ENCODE data around the gene RARRES2. TPM values are rescaled to one million over a fixed set of nuclear protein-coding genes. Genes with fewer than 3 reads are reported as not detected.
A peak's percentile ranks its signal among the peaks of the same experiment; 100 is the strongest.
"Not testable (repeated sequence)": the region's sequence is repeated elsewhere in the genome, so short reads cannot be mapped to it uniquely, and the experiment has no call there.

The RARRES2 gene
- total RNA-seq, 2 experiments from 2014 or later, result not detected

GRCh38 chr7:150325110-150325611 is 16.3 kb downstream of the RARRES2 start:
- H3K36me3 Mint-ChIP-seq, result peaks cover 12% of the 10 kb centered on the region
- POLR2A ChIA-PET, result no interaction called here

DNA sequence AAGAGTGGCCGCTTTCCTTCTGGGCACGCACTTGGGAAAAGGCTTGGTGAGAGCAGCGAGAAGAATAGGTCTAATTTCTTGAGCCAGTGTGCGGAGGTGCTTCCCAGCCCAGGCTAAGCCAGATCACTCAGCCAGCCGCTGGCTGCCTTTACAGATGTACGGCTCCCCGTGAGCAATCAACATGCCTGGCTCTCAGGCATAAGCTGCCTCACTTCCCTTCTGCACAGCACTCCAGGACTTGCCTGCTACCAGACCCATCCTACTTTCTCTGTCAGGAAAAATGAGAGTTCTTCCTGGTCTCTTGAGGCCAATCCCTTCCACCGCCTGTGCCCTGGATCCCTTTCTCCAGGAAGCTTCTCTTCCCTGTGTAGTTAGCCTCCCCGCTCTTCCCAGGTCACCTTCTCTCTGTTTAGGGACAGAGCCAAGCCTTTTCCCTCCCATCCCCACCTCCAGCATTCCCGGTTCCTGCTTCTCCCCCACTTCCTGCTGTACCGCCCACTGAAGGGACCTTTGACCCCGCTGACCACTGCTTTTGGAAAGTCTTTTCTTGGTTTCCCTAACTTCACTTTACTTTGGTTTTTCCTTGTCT is 17.0 kb downstream of the RARRES2 start:
- H3K36me3 Mint-ChIP-seq, result peaks cover 12% of the 10 kb centered on the region
- H3K4me3 Mint-ChIP-seq, result peak overlapping the region; percentile 99
- no peak for DNase-seq
- no peaks in the 10 kb centered on the region for H3K27me3 Mint-ChIP-seq
- peak overlapping the region; percentile 98 for H3K27ac Mint-ChIP-seq
- peaks cover 21% of the 10 kb centered on the region for H3K4me1 Mint-ChIP-seq
- POLR2A ChIA-PET, result interaction anchor here (1.4 to 1.6 kb wide), 4 partner anchors 44 to 431 kb away, joined by 3 to 9 read pairs (median 4); partner anchors contain the start of gene REPIN1
- no peak for ATAC-seq (ENCODE audit: low read depth)
- H3K9me3 Mint-ChIP-seq, result no peaks in the 10 kb centered on the region

More at GRCh38 chr7:150325110-150325611, 16.3 kb downstream of the RARRES2 start:
- peak overlapping the region; percentile 98 for H3K27ac Mint-ChIP-seq
- peak overlapping the region; percentile 99 for H3K4me3 Mint-ChIP-seq
- no peak for DNase-seq
- H3K4me1 Mint-ChIP-seq, result peaks cover 21% of the 10 kb centered on the region
- no peaks in the 10 kb centered on the region for H3K27me3 Mint-ChIP-seq
- ATAC-seq (ENCODE audit: low read depth), result no peak
- H3K9me3 Mint-ChIP-seq, result no peaks in the 10 kb centered on the region

DNA sequence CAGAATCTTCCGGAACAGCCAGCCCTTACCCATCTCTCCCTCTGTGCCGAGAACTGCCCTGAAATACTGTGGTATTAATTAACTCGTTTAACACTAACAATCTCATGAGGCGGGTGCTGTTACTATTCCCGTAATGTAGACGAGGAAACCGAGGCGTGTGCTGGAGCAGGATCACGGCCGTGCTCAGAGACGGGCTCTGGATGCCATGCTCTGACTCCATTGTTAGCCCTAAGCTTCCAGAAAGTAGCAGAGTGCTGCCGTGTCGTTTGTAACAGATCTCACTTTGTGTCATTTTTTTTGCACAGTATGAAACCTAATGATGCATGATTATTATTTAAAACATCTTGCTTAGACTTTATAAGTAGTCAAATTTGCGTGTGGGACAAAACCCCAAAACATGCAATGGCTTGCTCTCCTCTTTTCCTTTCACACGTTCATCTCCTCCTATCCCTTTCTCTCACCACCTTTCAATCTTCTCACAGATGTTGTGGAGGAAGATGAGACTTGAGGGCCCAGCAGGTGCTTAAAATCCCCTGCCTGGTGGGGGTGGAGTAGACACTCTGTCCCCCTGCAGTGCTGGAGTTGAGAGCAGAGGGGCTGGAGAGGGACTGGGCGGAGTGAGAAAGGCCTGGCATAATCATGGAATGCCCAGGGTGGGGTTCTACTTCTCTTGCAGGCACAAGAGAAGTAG is 17.6 kb downstream of the RARRES2 start:
- H3K4me1 Mint-ChIP-seq, result peaks cover 21% of the 10 kb centered on the region
- H3K27ac Mint-ChIP-seq, result peak overlapping the region; percentile 98
- no peaks in the 10 kb centered on the region for H3K27me3 Mint-ChIP-seq
- POLR2A ChIA-PET, result interaction anchor here (1.0 to 1.8 kb wide), 6 partner anchors 10 to 432 kb away, joined by 3 to 10 read pairs (median 4); partner anchors contain the start of gene REPIN1
- peaks cover 12% of the 10 kb centered on the region for H3K36me3 Mint-ChIP-seq
- H3K9me3 Mint-ChIP-seq, result no peaks in the 10 kb centered on the region
- ATAC-seq (ENCODE audit: low read depth) (peak; percentile 32), DNase-seq (no peak)
- H3K4me3 Mint-ChIP-seq, result peak overlapping the region; percentile 99

DNA sequence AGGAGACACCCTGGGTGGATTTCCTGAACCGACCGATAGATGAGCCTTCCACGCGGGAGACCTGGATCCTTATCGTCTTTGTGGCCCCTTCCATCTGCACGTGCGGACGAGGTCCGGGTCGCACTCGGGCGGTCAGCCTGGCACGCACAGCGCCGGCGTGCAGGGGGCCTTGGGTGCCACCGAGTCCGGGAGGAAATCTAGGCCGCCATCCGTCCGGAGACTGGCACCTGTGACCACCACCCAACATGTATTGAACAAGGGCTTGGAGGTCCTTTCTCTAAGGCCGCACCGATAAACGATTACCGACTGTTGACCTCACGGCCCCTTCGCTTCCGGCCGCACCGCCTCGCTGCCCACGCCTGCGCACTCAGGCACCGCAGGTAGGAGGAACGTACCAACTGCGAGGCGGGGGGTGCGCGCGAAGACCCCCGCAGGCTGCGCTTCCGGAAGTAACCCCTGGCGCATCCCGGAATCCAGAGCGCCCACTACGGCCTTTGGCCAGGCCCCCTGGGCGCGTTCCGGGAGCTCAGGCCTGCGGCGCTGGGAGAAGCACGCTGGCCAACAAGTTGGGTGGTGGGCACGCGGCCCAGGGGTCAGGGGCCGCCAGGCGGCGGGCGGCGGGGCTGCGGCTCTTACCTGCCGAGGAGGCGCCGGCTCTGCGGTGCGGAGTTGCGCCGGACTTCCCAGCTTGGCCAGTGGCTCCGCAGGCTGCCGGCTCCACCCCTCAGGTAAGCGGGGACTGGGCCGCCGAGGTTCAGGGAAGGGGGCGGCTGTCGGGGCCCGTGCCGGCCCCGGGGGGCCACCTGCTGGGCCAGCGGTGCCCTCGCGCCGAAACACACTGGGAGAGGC is 18.4 kb downstream of the RARRES2 start, which contains the start of the genes ACTR3C and LRRC61:
ACTR3C (minus strand) TSS at position 713 of the 849 bp plus-strand sequence. CDS start 28,249 bp downstream, outside the sequence.
LRRC61 (plus strand) TSS at position 523 of the 849 bp plus-strand sequence. CDS start 13,507 bp downstream, outside the sequence.
- no peaks in the 10 kb centered on the region for H3K9me3 Mint-ChIP-seq
- peaks cover 12% of the 10 kb centered on the region for H3K36me3 Mint-ChIP-seq

GRCh38 chr7:150322114-150322832 is 19.2 kb downstream of the RARRES2 start:
- Mint-ChIP-seq H3K4me1 (peaks cover 21% of the 10 kb centered on the region), H3K4me3 (peak overlapping the region; percentile 99), H3K27ac (peak overlapping the region; percentile 99), H3K27me3 (no peaks in the 10 kb centered on the region), H3K36me3 (peaks cover 14% of the 10 kb centered on the region), H3K9me3 (no peaks in the 10 kb centered on the region)
- peak; percentile 67 for ATAC-seq (ENCODE audit: low read depth)
- POLR2A ChIA-PET, result interaction anchor here (0.6 to 1.8 kb wide), 3 partner anchors 8 to 1212 kb away, joined by 3 to 10 read pairs (median 3); partner anchors contain the start of gene GIMAP8
- peak; percentile 52 for DNase-seq

More for the DNA sequence above, 18.4 kb downstream of the RARRES2 start, which contains the start of the genes ACTR3C and LRRC61:
- POLR2A ChIA-PET, result interaction anchor here (0.6 to 1.8 kb wide), 7 partner anchors 9 to 1211 kb away, joined by 3 to 10 read pairs (median 4); partner anchors contain the start of gene REPIN1
- Mint-ChIP-seq H3K4me3 (peak within 1 kb of the TSS; percentile 99), H3K4me1 (peaks cover 21% of the 10 kb centered on the region), H3K27ac (peak within 1 kb of the TSS; percentile 99), H3K27me3 (no peaks in the 10 kb centered on the region)
- ATAC-seq (ENCODE audit: low read depth) (peak; percentile 63), DNase-seq (peak; percentile 81)

GRCh38 chr7:150321788-150322113 is 19.7 kb downstream of the RARRES2 start:
- Mint-ChIP-seq H3K27me3 (no peaks in the 10 kb centered on the region), H3K9me3 (no peaks in the 10 kb centered on the region), H3K4me1 (peaks cover 21% of the 10 kb centered on the region), H3K27ac (peak overlapping the region; percentile 99), H3K36me3 (peaks cover 14% of the 10 kb centered on the region), H3K4me3 (peak overlapping the region; percentile 99)
- POLR2A ChIA-PET, result interaction anchor here (1.0 kb wide), 1 partner anchor 129 kb away, joined by 3 read pairs; the partner anchor contains the start of gene GIMAP8
- ATAC-seq (ENCODE audit: low read depth) (no peak), DNase-seq (no peak)

DNA sequence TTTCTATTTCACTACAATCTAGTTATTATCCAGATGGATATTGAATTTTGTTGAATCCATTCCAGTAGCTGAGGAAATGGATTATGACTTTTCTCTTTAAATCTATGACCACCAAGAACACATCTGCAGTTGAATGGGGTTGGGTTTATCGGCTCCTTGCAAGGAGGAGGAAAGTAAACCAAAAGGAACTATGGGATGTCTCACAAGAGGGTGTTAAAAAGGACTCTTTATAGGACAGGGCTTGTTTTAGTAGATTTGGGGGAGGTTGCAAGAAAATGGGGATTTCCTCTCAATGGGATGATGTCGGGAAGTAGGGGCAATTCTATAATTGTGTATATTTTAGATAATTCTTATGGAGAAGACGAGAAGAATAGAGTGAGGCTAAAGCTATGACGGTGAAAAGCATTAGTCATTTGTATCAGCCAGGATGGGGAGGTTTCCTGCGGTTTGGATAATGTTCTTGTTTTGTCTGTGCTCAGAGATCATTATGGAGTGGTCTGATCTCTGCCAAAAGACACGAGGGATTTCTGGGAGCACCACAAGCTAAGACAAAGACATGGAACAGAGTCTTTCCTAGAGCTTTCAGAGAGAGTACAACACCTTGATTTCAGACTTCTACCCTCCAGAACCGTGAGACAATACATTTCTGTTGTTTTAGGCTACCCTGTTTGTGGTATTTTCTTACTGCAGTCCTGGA is 23.5 kb downstream of the RARRES2 start:
- no peak for ATAC-seq (ENCODE audit: low read depth)
- Mint-ChIP-seq H3K4me1 (peaks cover 7% of the 10 kb centered on the region), H3K4me3 (no peak overlapping the region), H3K36me3 (peaks cover 6% of the 10 kb centered on the region), H3K27me3 (no peaks in the 10 kb centered on the region), H3K9me3 (no peaks in the 10 kb centered on the region), H3K27ac (no peak overlapping the region)
- no peak for DNase-seq
- POLR2A ChIA-PET, result no interaction called here

GRCh38 chr7:150316987-150317386 is 24.4 kb downstream of the RARRES2 start:
- H3K27me3 Mint-ChIP-seq; H3K4me1 Mint-ChIP-seq; DNase-seq; POLR2A ChIA-PET; H3K9me3 Mint-ChIP-seq; H3K36me3 Mint-ChIP-seq; H3K27ac Mint-ChIP-seq; ATAC-seq (ENCODE audit: low read depth); H3K4me3 Mint-ChIP-seq: not testable (repeated sequence)

- Mint-ChIP-seq H3K9me3 (no peaks in the 10 kb centered on the region), H3K27ac (no peak overlapping the region), H3K36me3 (peaks cover 4% of the 10 kb centered on the region), H3K4me3 (no peak overlapping the region), H3K4me1 (no peaks in the 10 kb centered on the region), H3K27me3 (no peaks in the 10 kb centered on the region)
- DNase-seq (no peak), ATAC-seq (ENCODE audit: low read depth) (no peak)
- POLR2A ChIA-PET, result interaction anchor here (2.5 kb wide), 1 partner anchor 8 kb away, joined by 10 read pairs; the partner anchor contains the start of genes ACTR3C and LRRC61
These were observed 26.7 kb downstream of the RARRES2 start for GRCh38 chr7:150314639-150315239.

DNA sequence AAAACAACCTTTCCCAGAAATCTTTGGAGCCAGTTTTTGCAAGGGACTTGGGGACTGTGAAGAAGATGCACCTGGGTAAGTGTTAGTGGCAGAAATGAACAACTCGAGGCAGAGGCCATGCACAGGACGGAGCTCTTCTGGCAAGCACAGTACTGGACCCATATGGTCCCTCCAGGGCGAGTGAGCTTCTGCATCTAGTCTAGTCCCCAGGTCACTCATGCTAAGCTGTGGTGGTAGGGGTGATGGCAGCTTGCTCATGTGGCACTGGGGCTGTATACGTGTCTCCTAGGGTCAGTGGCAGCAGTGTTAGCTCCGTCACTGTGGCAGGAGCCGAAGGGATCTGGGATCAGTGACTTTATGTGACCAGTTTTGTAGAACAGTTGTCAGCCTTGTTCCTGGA is 27.6 kb downstream of the RARRES2 start:
- H3K27me3 Mint-ChIP-seq, result no peaks in the 10 kb centered on the region
- ATAC-seq (ENCODE audit: low read depth) (no peak), DNase-seq (no peak)
- POLR2A ChIA-PET, result interaction anchor here (2.5 kb wide), 1 partner anchor 9 kb away, joined by 10 read pairs; the partner anchor contains the start of genes ACTR3C and LRRC61
- no peaks in the 10 kb centered on the region for H3K9me3 Mint-ChIP-seq
- H3K36me3 Mint-ChIP-seq, result peaks cover 4% of the 10 kb centered on the region
- H3K4me1 Mint-ChIP-seq, result no peaks in the 10 kb centered on the region
- no peak overlapping the region for H3K4me3 Mint-ChIP-seq
- no peak overlapping the region for H3K27ac Mint-ChIP-seq

DNA sequence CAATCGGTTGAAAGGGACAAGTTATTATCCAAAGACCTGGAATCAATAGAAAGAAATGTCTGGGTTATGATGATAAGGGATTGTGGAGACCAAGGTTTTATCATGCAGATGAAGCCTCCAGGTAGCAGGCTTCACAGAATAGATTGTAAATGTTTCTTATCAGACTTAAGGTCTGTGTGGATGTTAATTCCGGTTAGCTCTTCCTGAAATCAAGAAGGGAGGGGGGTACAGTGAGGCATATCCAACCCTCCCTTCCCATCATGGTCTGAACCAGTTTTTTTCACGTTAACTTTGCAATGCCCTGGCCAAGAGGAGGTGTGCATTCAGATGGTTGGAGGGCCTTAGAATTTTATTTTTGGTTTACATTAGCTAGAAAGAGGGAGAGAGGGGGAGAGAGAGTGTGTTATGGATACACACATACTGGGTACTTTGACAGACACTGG is 28.0 kb downstream of the RARRES2 start:
- Mint-ChIP-seq H3K36me3 (peaks cover 4% of the 10 kb centered on the region), H3K4me3 (no peak overlapping the region), H3K27ac (no peak overlapping the region), H3K4me1 (no peaks in the 10 kb centered on the region), H3K27me3 (no peaks in the 10 kb centered on the region), H3K9me3 (no peaks in the 10 kb centered on the region)
- DNase-seq (no peak), ATAC-seq (ENCODE audit: low read depth) (no peak)
- POLR2A ChIA-PET, result interaction anchor here (2.5 kb wide), 1 partner anchor 9 kb away, joined by 10 read pairs; the partner anchor contains the start of genes ACTR3C and LRRC61
